Mesodermal cell (in vitro differentiated cells): ENCODE data around the gene MYLIP. TPM values are rescaled to one million over a fixed set of nuclear protein-coding genes. Genes with fewer than 3 reads are reported as not detected.
A peak's percentile ranks its signal among the peaks of the same experiment; 100 is the strongest.

Experiments
- H3K27ac ChIP-seq: 2 replicates; pipeline ENCODE4 v1.7.0; 2013; ENCODE audit warnings: mild to moderate bottlenecking, low read depth, low read length, moderate library complexity; ENCODE audit not compliant: severe bottlenecking
- H3K36me3 ChIP-seq: 2 replicates; pipeline ENCODE4 v1.7.1; 2013; ENCODE audit warnings: mild to moderate bottlenecking, low read length, moderate library complexity; ENCODE audit not compliant: control insufficient read depth, insufficient read depth
- H3K4me1 ChIP-seq: one replicate; pipeline ENCODE4 v1.7.1; 2013; ENCODE audit warnings: mild to moderate bottlenecking, low read length; ENCODE audit not compliant: insufficient read depth, control insufficient read depth, poor library complexity, severe bottlenecking
- H3K4me3 ChIP-seq: 2 replicates; pipeline ENCODE4 v1.7.0; 2013; ENCODE audit warnings: low read length, control low read depth, mild to moderate bottlenecking; ENCODE audit not compliant: insufficient read depth, poor library complexity, severe bottlenecking; ENCODE audit errors: extremely low read depth
- H3K9me3 ChIP-seq: 2 replicates; pipeline ENCODE4 v1.7.1; 2013; ENCODE audit warnings: mild to moderate bottlenecking, low read length, moderate library complexity; ENCODE audit not compliant: control insufficient read depth
- WGBS, 2 experiments: methylation state at CpG; one replicate each; pipeline ENCODE4 v1.1.5; 2013; ENCODE audit warnings: missing lambda C conversion rate in 2 of 2; ENCODE audit not compliant: insufficient coverage in 2 of 2; 5-methylcytosine and 5-hydroxymethylcytosine counted together
- polyA plus RNA-seq, 2 experiments: library from polyadenylated mRNA; stranded (reverse); fragments of 50-300 nt; gene quantifications; one replicate each; pipeline ENCODE4 v1.2.3, GENCODE V29; 2013

MYLIP gene
- polyA plus RNA-seq (2013, experiment 1 of 2) = 46.9 TPM
- 45.8 TPM for polyA plus RNA-seq (2013, experiment 2 of 2)

GRCh38 chr6:16128759-16129622 is at the start of gene MYLIP:
Gene MYLIP, plus strand, starts transcription at chr6:16129086. Its CDS starts 237 bp downstream, at chr6:16129323.
- Histone ChIP-seq H3K4me3 (peak within 1 kb of the TSS; percentile 94), H3K27ac (peak within 1 kb of the TSS; percentile 82), H3K4me1 (peaks cover 16% of the 10 kb centered on the region), H3K36me3 (peaks cover 24% of the 10 kb centered on the region), H3K9me3 (no peaks in the 10 kb centered on the region)
- 0 to 1% methylated on average over 27 to 53 of the region's 95 CpGs for WGBS, 2 experiments

- Histone ChIP-seq H3K9me3 (no peaks in the 10 kb centered on the region), H3K4me1 (no peaks in the 10 kb centered on the region), H3K36me3 (no peaks in the 10 kb centered on the region), H3K4me3 (no peak overlapping the region), H3K27ac (no peak overlapping the region)
- no CpG with 5 or more reads among the region's 1 CpG for WGBS, 2 experiments
Observed at GRCh38 chr6:16079354-16079753, 49.5 kb upstream of the MYLIP start.

- WGBS, 2 experiments = 100% methylated on average over 1 of the region's 1 CpG; no CpG with 5 or more reads in 1 of the 2 experiments
- H3K9me3 ChIP-seq = no peaks in the 10 kb centered on the region
- no peaks in the 10 kb centered on the region for H3K36me3 ChIP-seq
- no peaks in the 10 kb centered on the region for H3K4me1 ChIP-seq
- no peak overlapping the region for H3K27ac ChIP-seq
- H3K4me3 ChIP-seq = no peak overlapping the region
Observed at GRCh38 chr6:16080204-16080603, 48.7 kb upstream of the MYLIP start.

- no peaks in the 10 kb centered on the region for H3K36me3 ChIP-seq
- H3K4me1 ChIP-seq = no peaks in the 10 kb centered on the region
- WGBS, 2 experiments = 91 to 100% methylated on average over 3 to 4 of the region's 4 CpGs
- no peak overlapping the region for H3K27ac ChIP-seq
- H3K9me3 ChIP-seq = no peaks in the 10 kb centered on the region
- H3K4me3 ChIP-seq = no peak overlapping the region
Observed at GRCh38 chr6:16081326-16081725, 47.6 kb upstream of the MYLIP start.

GRCh38 chr6:16082361-16082760 is 46.5 kb upstream of the MYLIP start:
- H3K4me1 ChIP-seq = no peaks in the 10 kb centered on the region
- no CpG with 5 or more reads among the region's 1 CpG for WGBS, 2 experiments
- H3K9me3 ChIP-seq = no peaks in the 10 kb centered on the region
- H3K36me3 ChIP-seq = no peaks in the 10 kb centered on the region
- no peak overlapping the region for H3K27ac ChIP-seq
- H3K4me3 ChIP-seq = no peak overlapping the region

- WGBS, 2 experiments = 100% methylated on average over 1 of the region's 4 CpGs
- H3K4me1 ChIP-seq = no peaks in the 10 kb centered on the region
- no peak overlapping the region for H3K27ac ChIP-seq
- no peaks in the 10 kb centered on the region for H3K36me3 ChIP-seq
- no peak overlapping the region for H3K4me3 ChIP-seq
- H3K9me3 ChIP-seq = no peaks in the 10 kb centered on the region
Observed at GRCh38 chr6:16086965-16087364, 41.9 kb upstream of the MYLIP start.

GRCh38 chr6:16087386-16087785 is 41.5 kb upstream of the MYLIP start:
- H3K27ac ChIP-seq = no peak overlapping the region
- H3K36me3 ChIP-seq = no peaks in the 10 kb centered on the region
- 90 to 100% methylated on average over 2 to 3 of the region's 3 CpGs for WGBS, 2 experiments
- H3K4me1 ChIP-seq = no peaks in the 10 kb centered on the region
- H3K4me3 ChIP-seq = no peak overlapping the region
- H3K9me3 ChIP-seq = no peaks in the 10 kb centered on the region

- Histone ChIP-seq H3K27ac (no peak overlapping the region), H3K4me3 (no peak overlapping the region), H3K36me3 (no peaks in the 10 kb centered on the region), H3K4me1 (no peaks in the 10 kb centered on the region), H3K9me3 (no peaks in the 10 kb centered on the region)
- WGBS, 2 experiments = 100% methylated on average over 2 of the region's 3 CpGs; no CpG with 5 or more reads in 1 of the 2 experiments
Observed at GRCh38 chr6:16088409-16088808, 40.5 kb upstream of the MYLIP start.

- Histone ChIP-seq H3K4me3 (no peak overlapping the region), H3K9me3 (no peaks in the 10 kb centered on the region), H3K4me1 (no peaks in the 10 kb centered on the region), H3K27ac (no peak overlapping the region), H3K36me3 (no peaks in the 10 kb centered on the region)
- WGBS, 2 experiments = 60 to 71% methylated on average over 3 to 5 of the region's 6 CpGs
Observed at GRCh38 chr6:16089232-16090062, 39.4 kb upstream of the MYLIP start.

GRCh38 chr6:16090452-16090851 is 38.4 kb upstream of the MYLIP start:
- no peaks in the 10 kb centered on the region for H3K9me3 ChIP-seq
- WGBS, 2 experiments = 82 to 83% methylated on average over 1 of the region's 1 CpG

More at GRCh38 chr6:16090452-16090851, 38.4 kb upstream of the MYLIP start:
- no peaks in the 10 kb centered on the region for H3K4me1 ChIP-seq
- H3K4me3 ChIP-seq = no peak overlapping the region
- no peaks in the 10 kb centered on the region for H3K36me3 ChIP-seq
- H3K27ac ChIP-seq = no peak overlapping the region
